Ishikawa (cell line): Measurements from ENCODE around the gene PDE4D.

Source experiments
- CEBPB ChIP-seq: IDR thresholded peaks from 2 replicates; pipeline ENCODE4 v1.6.1; 2012
- CREB1 ChIP-seq: IDR thresholded peaks from 2 replicates; pipeline ENCODE4 v1.6.1; 2012; ENCODE audit warnings: low read depth
- EGR1 ChIP-seq: IDR thresholded peaks from 2 replicates; pipeline ENCODE4 v1.6.1; 2012
- EP300 ChIP-seq: IDR thresholded peaks from 2 replicates; pipeline ENCODE4 v1.6.1; 2012; ENCODE audit warnings: borderline replicate concordance
- FOXM1 ChIP-seq: IDR thresholded peaks from 2 replicates; pipeline ENCODE4 v1.6.1; 2012; ENCODE audit warnings: low read depth, borderline replicate concordance
- MAX ChIP-seq: IDR thresholded peaks from 2 replicates; pipeline ENCODE4 v1.6.1; 2012
- NFIC ChIP-seq: IDR thresholded peaks from 2 replicates; pipeline ENCODE4 v1.6.1; 2012
- RAD21 ChIP-seq: IDR thresholded peaks from 2 replicates; pipeline ENCODE4 v1.6.1; 2012; ENCODE audit warnings: low read depth
- REST ChIP-seq: IDR thresholded peaks from 2 replicates; pipeline ENCODE4 v1.6.1; 2012; ENCODE audit warnings: low read depth, mild to moderate bottlenecking
- TAF1 ChIP-seq: IDR thresholded peaks from 2 replicates; pipeline ENCODE4 v1.6.1; 2012; ENCODE audit warnings: low read depth, mild to moderate bottlenecking
- TCF12 ChIP-seq: IDR thresholded peaks from 2 replicates; pipeline ENCODE4 v1.6.1; 2012; ENCODE audit warnings: low read depth
- TEAD4 ChIP-seq: IDR thresholded peaks from 2 replicates; pipeline ENCODE4 v1.6.1; 2012
- USF1 ChIP-seq: IDR thresholded peaks from 2 replicates; pipeline ENCODE4 v1.6.1; 2012
- YY1 ChIP-seq: IDR thresholded peaks from 2 replicates; pipeline ENCODE4 v1.6.1; 2012; ENCODE audit warnings: low read depth
- ZBTB7A ChIP-seq: IDR thresholded peaks from 2 replicates; pipeline ENCODE4 v1.6.1; 2012; ENCODE audit warnings: low read depth

Gene PDE4D

GRCh38 chr5:59586841-59587240 is 306.7 kb downstream of the PDE4D start:
- no peak for TF ChIP-seq NFIC
- no peak for TF ChIP-seq USF1

DNA sequence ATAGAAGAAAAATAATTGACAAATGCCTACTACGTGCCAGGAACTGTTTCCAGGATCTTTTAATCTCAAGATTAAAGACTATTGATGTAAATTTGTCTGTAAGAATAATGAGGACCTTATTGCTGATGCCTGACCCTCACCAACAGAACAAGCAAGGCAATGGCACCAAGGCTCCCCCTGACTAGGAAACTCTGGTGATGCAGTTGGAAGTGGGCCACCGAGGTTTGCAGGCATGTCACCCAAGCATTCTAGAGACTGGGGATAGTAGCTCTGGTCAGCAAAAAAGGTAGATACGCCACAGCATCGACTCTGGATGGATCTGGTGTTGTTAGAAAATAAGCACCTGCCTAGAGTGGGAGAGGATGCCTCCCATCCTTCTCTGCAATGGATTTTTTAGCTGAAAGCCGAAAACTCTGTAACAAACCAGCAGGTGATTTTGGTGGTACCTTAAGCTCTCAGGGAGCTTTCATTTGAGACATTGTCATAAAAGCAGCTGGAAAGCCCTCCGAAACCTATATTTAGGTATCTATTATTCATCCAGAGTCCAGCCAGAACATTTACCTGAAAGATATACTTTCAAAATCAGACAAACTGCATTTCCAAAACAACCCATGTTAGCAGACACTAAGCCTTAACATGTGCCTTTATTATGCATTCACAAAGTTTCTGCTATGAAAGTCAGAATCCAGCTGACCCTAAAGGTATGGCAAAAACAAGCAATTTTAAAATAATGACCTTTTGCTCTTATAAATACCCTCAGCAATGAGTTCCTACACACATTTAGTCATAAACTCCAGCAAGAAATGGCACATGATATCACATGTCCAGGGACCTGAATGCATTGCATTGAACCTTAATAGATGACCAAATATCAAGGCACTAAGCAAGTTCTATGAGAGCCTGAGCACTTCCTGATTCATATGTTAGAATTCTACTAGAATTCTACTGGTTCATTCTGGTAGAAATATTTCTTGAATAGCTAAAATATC is 308.4 kb downstream of the PDE4D start:
- no peak for TF ChIP-seq NFIC
- no peak for TF ChIP-seq CREB1
- TF ChIP-seq CEBPB, result no peak
- TF ChIP-seq EGR1, result no peak
- no peak for TF ChIP-seq FOXM1
- no peak for TF ChIP-seq MAX
- TF ChIP-seq USF1, result no peak
- TF ChIP-seq TAF1, result no peak
- no peak for TF ChIP-seq RAD21
- TF ChIP-seq TCF12, result no peak
- no peak for TF ChIP-seq YY1
- no peak for TF ChIP-seq EP300
- no peak for TF ChIP-seq TEAD4
- TF ChIP-seq ZBTB7A, result no peak
- TF ChIP-seq REST, result no peak

DNA sequence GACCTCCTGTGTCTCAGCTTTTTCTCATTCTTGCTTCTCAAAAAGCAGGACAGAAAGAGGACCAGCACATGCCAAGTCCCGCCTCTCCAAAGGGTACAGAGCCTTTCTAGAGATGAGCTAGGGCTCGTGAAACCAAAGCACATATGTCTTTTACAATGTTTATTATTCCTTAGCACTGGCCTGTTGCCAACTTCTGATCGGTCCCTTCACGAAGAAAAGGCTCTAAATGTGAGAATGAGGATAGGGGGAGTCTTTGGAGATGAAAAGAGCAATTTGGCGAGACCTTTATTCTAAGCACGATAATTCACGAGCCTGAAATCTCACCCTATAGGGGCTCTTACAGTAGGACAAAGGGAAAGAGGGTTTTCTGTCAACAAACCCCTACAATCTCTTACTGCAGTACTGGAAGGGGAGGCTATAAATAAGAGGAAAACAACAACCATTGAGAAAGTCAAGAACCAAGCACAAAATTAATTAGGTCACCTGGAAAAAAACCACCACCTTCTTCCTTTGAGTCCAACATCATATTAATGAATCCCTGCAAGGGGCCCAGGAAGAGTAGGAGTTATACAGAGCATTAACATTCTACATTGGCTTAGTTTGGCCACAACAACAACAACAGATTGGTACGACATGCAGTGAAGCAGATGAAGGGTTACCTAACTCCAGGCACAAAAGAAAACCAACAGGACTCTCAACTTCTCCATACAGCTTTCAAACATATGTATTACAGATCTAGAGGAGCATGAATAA is 309.5 kb downstream of the PDE4D start:
- no peak for TF ChIP-seq NFIC
- no peak for TF ChIP-seq FOXM1
- no peak for TF ChIP-seq EGR1
- TF ChIP-seq USF1, result no peak
- no peak for TF ChIP-seq MAX
- TF ChIP-seq CEBPB, result no peak
- no peak for TF ChIP-seq REST
- no peak for TF ChIP-seq ZBTB7A
- no peak for TF ChIP-seq TCF12
- TF ChIP-seq TAF1, result no peak
- no peak for TF ChIP-seq YY1
- no peak for TF ChIP-seq EP300
- TF ChIP-seq TEAD4, result no peak
- TF ChIP-seq RAD21, result no peak
- no peak for TF ChIP-seq CREB1

- TF ChIP-seq MAX (no peak), REST (no peak), USF1 (no peak), RAD21 (no peak), TCF12 (no peak), CEBPB (no peak), EP300 (no peak), TAF1 (no peak), NFIC (no peak), ZBTB7A (no peak), EGR1 (no peak), FOXM1 (no peak), YY1 (no peak), TEAD4 (no peak), CREB1 (no peak)
These were observed 310.2 kb downstream of the PDE4D start for GRCh38 chr5:59583151-59583809.
